GM18951 (cell line): ENCODE results near the gene ACAD11.

Source experiments
- POLR2A ChIP-seq: IDR thresholded peaks from 4 replicates; pipeline ENCODE4 v1.6.1; 2011; ENCODE audit warnings: mild to moderate bottlenecking; ENCODE audit not compliant: insufficient read length, insufficient read depth; ENCODE audit errors: extremely low read depth
- in situ Hi-C: fragments of 300-500 bp; cut with MboI; formaldehyde crosslinking; loops from one replicate; pipeline ENCODE4 v1.12.0; 2022; ENCODE audit warnings: low sequenced_read_pairs, mixed read lengths, inconsistent platforms; ENCODE audit not compliant: unreplicated experiment

The ACAD11 gene

GRCh38 chr3:132545471-132545870 is 114.1 kb downstream of the ACAD11 start:
- in situ Hi-C loops, result no loop called here

DNA sequence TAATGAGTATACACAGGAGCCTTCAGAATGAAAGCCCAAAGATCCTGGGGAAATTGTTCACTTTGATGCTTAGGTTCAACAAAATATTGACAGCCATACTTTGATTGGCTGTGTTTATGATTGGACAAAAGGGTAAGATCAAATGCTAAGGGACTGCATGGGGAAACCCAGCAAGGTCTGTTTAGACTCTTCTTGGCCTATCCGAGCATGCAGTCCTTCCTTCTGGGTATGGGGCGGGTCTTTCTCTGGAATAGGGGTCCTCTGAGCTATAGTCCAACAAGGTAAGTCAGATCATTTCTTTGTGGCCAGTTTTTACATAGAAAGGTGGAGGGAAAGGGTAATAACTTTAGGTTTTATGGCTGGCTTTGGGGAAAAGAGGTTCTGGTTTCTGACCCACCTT is 115.5 kb downstream of the ACAD11 start:
- no peak for TF ChIP-seq POLR2A
- in situ Hi-C loops, result loop anchor here (5.0 kb wide), 1 partner anchor 103 kb away; no protein-coding TSS in a partner anchor

More at GRCh38 chr3:132545471-132545870, 114.1 kb downstream of the ACAD11 start:
- no peak for TF ChIP-seq POLR2A

- no peak for TF ChIP-seq POLR2A
- in situ Hi-C loops, result loop anchor here (5.0 kb wide), 1 partner anchor 104 kb away; no protein-coding TSS in a partner anchor
These were observed 116.4 kb downstream of the ACAD11 start for GRCh38 chr3:132543011-132543739.

- in situ Hi-C loops, result loop anchor here (5.0 kb wide), 1 partner anchor 105 kb away; no protein-coding TSS in a partner anchor
- no peak for TF ChIP-seq POLR2A
These were observed 117.0 kb downstream of the ACAD11 start for GRCh38 chr3:132542577-132542976.

DNA sequence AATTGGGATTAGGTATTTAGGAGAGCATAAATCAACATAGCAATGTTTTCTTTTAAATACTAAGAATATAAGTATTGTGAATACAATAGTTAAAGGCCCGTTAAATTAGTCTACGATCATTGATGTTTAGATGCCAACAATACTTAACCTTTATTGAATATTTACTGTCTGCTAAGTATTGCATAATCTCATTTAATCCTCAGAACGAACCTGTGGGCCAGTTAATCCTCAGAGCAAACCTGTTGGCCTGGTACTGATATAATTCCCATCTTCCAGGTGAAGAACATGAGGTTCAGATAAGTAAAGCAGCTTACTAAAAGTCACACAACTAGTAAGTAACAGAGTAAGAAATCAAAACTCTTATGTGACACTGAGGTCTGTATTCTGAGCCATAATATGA is 119.9 kb downstream of the ACAD11 start:
- in situ Hi-C loops, result loop anchor here (5.0 kb wide), 1 partner anchor 108 kb away; no protein-coding TSS in a partner anchor
- TF ChIP-seq POLR2A, result no peak

GRCh38 chr3:132538072-132538471 is 121.5 kb downstream of the ACAD11 start:
- TF ChIP-seq POLR2A, result no peak
- in situ Hi-C loops, result no loop called here

GRCh38 chr3:132537297-132537696 is 122.3 kb downstream of the ACAD11 start:
- in situ Hi-C loops, result no loop called here
- no peak for TF ChIP-seq POLR2A

DNA sequence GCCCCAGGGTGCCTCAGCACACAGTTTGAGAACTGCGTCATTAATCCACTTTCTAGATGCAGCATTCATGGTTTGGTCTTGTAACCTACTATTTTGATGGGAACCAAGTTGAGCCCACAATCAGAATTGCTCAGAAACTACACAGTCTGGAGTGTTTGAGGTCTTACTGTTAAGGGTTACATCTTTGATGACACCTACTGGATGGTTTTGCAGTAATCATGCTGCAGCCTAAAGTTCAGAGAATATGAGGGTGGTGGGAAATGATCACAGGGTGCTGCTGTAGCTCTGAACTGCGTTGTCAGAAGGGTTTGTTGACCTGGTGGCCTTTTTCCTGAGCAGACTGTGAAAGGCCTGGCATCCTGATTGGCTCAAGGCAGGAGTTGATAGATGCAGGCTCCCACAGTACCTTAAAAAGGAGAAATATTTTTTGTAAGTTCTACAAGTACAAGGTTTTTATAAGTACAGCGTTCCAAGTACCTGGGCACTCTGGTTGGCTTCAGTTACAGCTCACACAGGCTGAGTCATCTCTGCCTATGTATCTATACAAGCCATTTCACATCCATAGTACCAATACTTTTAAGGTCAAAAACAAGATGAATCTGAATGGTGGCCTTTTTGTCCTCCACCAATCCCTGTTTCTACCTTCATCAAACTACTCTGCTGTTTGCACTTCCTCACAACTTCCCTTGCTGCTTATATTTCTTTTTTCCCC is 123.0 kb downstream of the ACAD11 start:
- no peak for TF ChIP-seq POLR2A
- in situ Hi-C loops, result no loop called here

DNA sequence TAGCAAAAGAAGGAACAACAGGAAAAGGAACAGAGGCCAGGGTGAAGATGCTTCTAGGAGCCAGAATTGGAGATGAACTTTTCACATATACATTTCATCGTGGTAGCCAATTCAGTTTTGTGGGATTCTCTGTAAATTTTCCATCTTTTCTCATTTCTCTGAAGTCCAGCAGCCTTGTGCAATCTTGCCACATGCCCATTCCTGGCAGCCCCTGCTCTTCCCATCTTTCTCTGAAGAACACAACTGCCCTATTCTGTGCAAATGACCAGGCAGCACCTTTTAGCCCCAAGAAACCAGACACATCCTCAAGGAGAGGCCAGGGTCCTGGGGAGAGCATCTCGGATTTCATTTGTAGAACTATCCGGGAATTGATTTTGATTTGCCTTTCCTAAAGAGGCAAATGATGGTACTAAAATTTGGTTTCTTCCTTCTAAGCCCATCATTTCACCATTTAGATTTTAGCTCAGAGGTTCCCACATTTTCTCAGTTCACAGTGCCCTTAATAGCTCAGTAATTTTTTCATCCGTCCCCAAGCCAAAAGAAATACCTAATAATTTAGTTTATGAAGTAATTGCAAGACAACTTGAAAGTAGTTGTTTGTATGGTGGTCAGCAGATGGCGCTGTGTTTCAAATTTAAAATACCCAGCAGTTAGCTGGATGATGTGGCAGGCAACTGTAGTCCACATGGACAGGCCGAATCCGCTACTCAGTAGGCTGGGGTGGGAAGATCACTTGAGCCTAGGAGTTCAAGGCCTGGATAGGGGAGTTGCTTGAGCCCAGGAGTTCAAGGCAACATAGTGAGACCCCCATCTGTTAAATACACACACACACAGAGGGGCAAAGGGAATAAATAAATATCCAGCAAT is 123.8 kb downstream of the ACAD11 start:
- TF ChIP-seq POLR2A, result no peak
- in situ Hi-C loops, result no loop called here

- no peak for TF ChIP-seq POLR2A
- in situ Hi-C loops, result no loop called here
These were observed 129.0 kb downstream of the ACAD11 start for GRCh38 chr3:132530624-132531023.

GRCh38 chr3:132522353-132522752 is 137.3 kb downstream of the ACAD11 start:
- in situ Hi-C loops, result no loop called here

GRCh38 chr3:132521901-132522300 is 137.7 kb downstream of the ACAD11 start:
- in situ Hi-C loops, result no loop called here
- no peak for TF ChIP-seq POLR2A

More at GRCh38 chr3:132522353-132522752, 137.3 kb downstream of the ACAD11 start:
- no peak for TF ChIP-seq POLR2A

- TF ChIP-seq POLR2A, result no peak
- in situ Hi-C loops, result no loop called here
These were observed 139.7 kb downstream of the ACAD11 start for GRCh38 chr3:132519914-132520313.
